Retinal pigment epithelial cell (primary cell): ENCODE results near the gene SGMS1.

Experiments
- DNase-seq: peaks from one replicate; pipeline ENCODE4 v3.0.0-alpha.2; 2010; ENCODE audit warnings: low read depth
- H3K4me3 ChIP-seq: 2 replicates; pipeline ENCODE4 v1.5.1; 2011; ENCODE audit warnings: mild to moderate bottlenecking, low read length, control low read depth, moderate library complexity
- CTCF ChIP-seq: conservative IDR thresholded peaks from 2 replicates; pipeline ENCODE4 v1.5.1; 2011; ENCODE audit warnings: low read depth, low read length, control low read depth, inconsistent platforms

The SGMS1 gene

GRCh38 chr10:50387007-50387731 is 236.6 kb downstream of the SGMS1 start:
- H3K4me3 ChIP-seq, result no peak overlapping the region
- no peak for DNase-seq
- no peak for TF ChIP-seq CTCF

DNA sequence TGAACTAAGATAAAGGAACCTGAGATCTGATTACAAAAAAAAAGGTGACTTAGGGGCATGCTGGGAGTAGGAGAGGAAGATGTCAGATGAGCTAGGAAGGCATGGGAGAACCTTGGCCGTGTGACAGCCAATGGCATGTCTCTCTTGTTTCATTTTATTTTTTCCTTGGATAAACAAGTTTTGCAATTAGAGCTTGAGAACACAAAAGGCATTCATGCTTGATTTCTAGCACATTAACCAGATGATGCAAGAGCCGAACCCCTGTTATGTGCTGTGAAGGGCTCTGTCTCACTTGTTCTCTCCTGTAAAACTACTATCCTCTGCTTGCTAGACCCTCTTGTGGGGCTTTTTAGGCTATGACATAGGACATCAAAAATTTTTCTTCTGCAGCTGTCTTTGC is 238.1 kb downstream of the SGMS1 start:
- DNase-seq, result no peak
- H3K4me3 ChIP-seq, result no peak overlapping the region
- TF ChIP-seq CTCF, result no peak

DNA sequence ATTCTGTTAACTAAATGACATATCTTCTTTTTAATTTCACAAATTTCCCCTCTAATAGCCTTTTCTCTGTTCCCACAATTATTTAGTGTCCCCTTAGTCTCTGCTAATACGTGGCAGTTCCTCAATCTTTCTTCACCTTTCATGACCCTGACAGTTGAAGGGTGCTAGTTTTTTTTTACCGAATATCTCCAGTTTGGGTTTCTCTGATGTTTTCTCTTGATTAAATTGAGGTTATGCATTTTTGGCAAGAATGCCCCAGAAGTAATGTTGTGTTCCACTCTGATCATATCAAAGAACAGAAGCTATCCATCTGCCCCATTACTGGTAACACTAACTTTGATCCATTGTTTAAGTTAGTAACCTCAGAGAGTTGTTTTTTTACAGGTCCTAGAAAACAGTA is 238.9 kb downstream of the SGMS1 start:
- no peak overlapping the region for H3K4me3 ChIP-seq
- DNase-seq, result no peak
- TF ChIP-seq CTCF, result no peak

- DNase-seq, result no peak
- no peak for TF ChIP-seq CTCF
- H3K4me3 ChIP-seq, result no peak overlapping the region
These were observed 239.5 kb downstream of the SGMS1 start for GRCh38 chr10:50384238-50384637.

DNA sequence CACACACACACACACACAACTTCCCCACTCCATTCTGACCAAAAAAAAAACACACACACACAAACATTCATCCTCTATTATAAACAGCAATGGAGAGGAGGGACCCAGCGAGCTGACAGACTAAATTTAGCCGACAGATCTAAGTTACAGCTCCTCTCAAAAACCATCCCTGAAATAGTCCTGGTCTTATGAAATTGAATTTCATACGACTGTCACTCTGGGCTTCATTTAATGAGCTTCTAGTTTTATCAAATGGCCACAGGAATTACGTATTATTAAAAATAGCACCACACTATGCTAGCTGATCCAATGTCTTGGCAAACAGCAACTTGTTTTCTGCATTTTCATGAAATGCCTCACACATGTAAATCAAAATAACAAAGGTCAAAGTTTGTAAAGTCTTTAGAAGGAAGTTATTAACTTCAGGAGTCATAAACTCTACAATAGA is 241.2 kb downstream of the SGMS1 start:
- DNase-seq, result no peak
- TF ChIP-seq CTCF, result no peak
- no peak overlapping the region for H3K4me3 ChIP-seq

- no peak for DNase-seq
- TF ChIP-seq CTCF, result no peak
- H3K4me3 ChIP-seq, result no peak overlapping the region
These were observed 242.1 kb downstream of the SGMS1 start for GRCh38 chr10:50381642-50382041.

GRCh38 chr10:50379616-50380015 is 244.1 kb downstream of the SGMS1 start:
- TF ChIP-seq CTCF, result no peak
- no peak overlapping the region for H3K4me3 ChIP-seq
- no peak for DNase-seq
